MG63 (cell line): ENCODE results near the gene LGALS16. TPM values are rescaled to one million over a fixed set of nuclear protein-coding genes. Genes with fewer than 3 reads are reported as not detected.
"Not testable (repeated sequence)": the region's sequence is repeated elsewhere in the genome, so short reads cannot be mapped to it uniquely, and the experiment has no call there.

Experiments
- DNase-seq: peaks from one replicate; pipeline ENCODE4 v3.0.0-alpha.2; 2020
- H3K27me3 ChIP-seq: fragments of 250-450 bp; sonication (Bioruptor Pico); 2 replicates; pipeline ENCODE4 v1.5.1; 2020; ENCODE audit warnings: mild to moderate bottlenecking, moderate library complexity
- H3K36me3 ChIP-seq: fragments of 250-450 bp; sonication (Bioruptor Pico); 2 replicates; pipeline ENCODE4 v1.5.1; 2020; ENCODE audit warnings: mild to moderate bottlenecking, moderate library complexity
- H3K4me3 ChIP-seq: fragments of 250-450 bp; sonication (Bioruptor Pico); 2 replicates; pipeline ENCODE4 v1.5.1; 2020; ENCODE audit warnings: mild to moderate bottlenecking, moderate library complexity
- H3K9me3 ChIP-seq: fragments of 250-450 bp; sonication (Bioruptor Pico); 2 replicates; pipeline ENCODE4 v1.5.1; 2020; ENCODE audit warnings: mild to moderate bottlenecking, moderate library complexity
- total RNA-seq: library from RNA; depleted of rRNA; stranded (reverse); fragments of >200 nt; shearing (Covaris generic); gene quantifications from 2 replicates; pipeline ENCODE4 v1.2.3, GENCODE V29; 2014; ENCODE audit warnings: low replicate concordance; rRNA removed

The LGALS16 gene, protein sequence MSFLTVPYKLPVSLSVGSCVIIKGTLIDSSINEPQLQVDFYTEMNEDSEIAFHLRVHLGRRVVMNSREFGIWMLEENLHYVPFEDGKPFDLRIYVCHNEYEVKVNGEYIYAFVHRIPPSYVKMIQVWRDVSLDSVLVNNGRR
- not detected in 2 replicates for total RNA-seq

DNA sequence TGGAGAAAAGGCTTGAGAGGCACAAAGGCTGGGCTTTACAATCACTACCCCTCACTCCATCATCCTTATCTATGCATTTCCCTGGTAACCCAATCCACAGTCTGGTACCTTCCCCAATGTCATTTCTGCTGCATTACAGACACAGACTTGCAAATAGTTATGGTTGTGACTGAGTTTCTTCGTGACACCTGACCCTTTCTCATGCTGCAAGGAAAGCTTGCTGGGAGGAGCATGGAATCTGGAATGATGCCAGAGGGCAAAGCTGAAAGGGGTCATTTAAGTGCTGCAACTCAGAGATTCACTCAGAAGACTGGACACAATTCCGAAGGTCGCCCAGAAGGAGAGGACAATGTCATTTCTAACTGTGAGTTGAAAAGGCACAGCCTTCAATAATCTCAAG lies at the start of gene LGALS16:
Gene LGALS16, plus strand, starts transcription at position 301 of the 400 bp plus-strand sequence. Its CDS starts 49 bp downstream, at position 350.
- Histone ChIP-seq H3K4me3 (no peak within 1 kb of the TSS), H3K36me3 (no peaks in the 10 kb centered on the region)
- no peak for DNase-seq

DNA sequence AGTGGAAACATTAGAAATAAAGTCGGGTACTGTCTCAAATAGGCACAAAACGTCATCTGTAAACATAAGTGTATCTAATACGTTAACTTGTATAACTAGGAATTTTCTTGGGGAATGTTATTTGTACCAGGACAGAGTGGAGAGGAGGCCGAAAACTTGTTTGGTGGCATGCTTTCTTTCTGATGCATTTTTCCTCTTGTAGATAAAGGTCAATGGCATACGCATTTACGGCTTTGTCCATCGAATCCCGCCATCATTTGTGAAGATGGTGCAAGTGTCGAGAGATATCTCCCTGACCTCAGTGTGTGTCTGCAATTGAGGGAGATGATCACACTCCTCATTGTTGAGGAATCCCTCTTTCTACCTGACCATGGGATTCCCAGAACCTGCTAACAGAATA lies 48.7 kb upstream of the LGALS16 start:
- H3K4me3 ChIP-seq = no peak overlapping the region
- H3K36me3 ChIP-seq = no peaks in the 10 kb centered on the region
- peaks cover 19% of the 10 kb centered on the region for H3K27me3 ChIP-seq
- DNase-seq = no peak
- no peaks in the 10 kb centered on the region for H3K9me3 ChIP-seq

More for the DNA sequence above, at the start of gene LGALS16:
- Histone ChIP-seq H3K27me3 (peaks cover 13% of the 10 kb centered on the region; the same call in 1 of the 2 replicates), H3K9me3 (no peaks in the 10 kb centered on the region)

DNA sequence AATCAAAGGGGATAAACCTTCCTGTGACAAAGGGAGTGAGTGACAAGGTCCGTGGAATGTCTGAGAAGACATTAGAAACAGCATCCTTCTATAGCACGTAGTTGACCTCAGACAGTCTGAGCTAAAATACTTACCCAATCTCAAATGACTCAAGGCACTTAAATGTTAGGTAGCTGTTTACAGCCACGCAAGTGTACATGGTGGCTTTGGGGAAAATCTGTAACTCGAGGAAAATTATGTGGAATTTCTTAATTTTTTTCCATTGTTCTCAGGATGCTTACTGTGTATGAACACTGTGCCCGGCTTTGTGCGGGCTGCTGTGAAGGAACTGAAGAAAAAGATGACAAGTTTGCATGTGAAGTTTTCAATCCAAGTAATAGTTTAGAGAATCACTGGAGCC lies 48.2 kb upstream of the LGALS16 start:
- Histone ChIP-seq H3K27me3 (peaks cover 19% of the 10 kb centered on the region), H3K36me3 (no peaks in the 10 kb centered on the region), H3K4me3 (no peak overlapping the region), H3K9me3 (no peaks in the 10 kb centered on the region)
- no peak for DNase-seq

DNA sequence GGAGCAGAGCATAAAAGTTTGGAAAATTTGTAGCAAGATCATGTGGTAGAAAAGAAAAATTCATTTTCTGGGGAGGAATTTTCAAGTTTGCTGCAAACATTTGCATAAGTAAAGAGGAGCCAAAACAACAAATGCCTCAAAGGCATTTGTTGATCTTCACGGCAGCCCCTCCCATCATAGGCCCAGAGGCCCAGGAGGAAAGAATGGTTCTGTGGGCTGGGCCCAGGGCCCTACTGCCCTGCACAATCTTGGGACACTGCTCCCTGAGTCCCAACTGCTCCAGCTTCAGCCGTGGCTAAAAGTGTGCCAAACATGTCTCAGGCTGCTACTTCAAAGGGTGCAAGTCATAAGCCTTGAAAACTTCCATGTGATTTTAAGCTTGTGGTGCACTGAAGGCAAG lies 42.1 kb upstream of the LGALS16 start:
- no peaks in the 10 kb centered on the region for H3K9me3 ChIP-seq
- H3K27me3 ChIP-seq = 0 out of 2 replicates have a peak, but pooled peaks cover 5% of the 10 kb centered on the region
- no peak for DNase-seq
- H3K36me3 ChIP-seq = no peaks in the 10 kb centered on the region
- H3K4me3 ChIP-seq = no peak overlapping the region

DNA sequence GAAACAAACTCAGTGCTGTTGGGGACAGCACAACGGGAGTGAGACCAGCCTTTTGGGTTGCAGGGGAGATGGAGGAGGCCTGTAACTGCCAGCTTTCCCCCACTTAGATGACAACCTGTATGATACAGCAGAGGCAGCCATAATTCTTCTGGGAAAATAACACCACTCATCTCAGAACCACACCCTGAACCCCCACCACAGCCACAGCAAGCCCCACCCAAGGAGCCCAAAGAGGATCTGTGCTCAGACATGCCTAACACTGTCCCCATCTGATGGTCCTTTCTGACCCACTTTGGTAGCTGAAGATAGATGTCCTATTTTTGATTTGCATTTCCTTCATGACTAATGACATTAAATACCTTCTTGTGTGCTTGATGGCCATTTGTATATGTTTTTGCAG lies 38.0 kb upstream of the LGALS16 start:
- no peak overlapping the region for H3K4me3 ChIP-seq
- no peaks in the 10 kb centered on the region for H3K9me3 ChIP-seq
- H3K27me3 ChIP-seq = peaks cover 12% of the 10 kb centered on the region; the same call in 1 of the 2 replicates
- no peaks in the 10 kb centered on the region for H3K36me3 ChIP-seq
- DNase-seq = no peak

DNA sequence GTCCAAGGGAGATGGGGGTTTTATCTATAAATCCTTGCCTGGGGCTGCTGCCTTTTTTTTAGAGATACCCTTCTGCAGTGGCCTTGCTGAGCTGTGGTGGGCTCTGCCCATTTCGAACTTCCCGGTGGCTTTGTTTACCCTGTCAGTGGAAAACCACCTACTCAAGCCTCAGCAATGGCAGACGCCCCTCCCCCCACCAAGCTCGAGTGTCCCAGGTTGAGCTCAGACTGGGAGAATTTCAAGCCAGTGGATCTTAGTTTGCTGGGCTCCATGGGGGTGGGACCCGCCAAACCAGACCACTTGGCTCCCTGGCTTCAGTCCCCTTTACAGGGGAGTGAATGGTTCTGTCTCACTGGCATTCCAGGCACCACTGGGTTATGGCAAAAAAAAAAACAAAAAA lies 31.8 kb upstream of the LGALS16 start:
- no peaks in the 10 kb centered on the region for H3K36me3 ChIP-seq

DNA sequence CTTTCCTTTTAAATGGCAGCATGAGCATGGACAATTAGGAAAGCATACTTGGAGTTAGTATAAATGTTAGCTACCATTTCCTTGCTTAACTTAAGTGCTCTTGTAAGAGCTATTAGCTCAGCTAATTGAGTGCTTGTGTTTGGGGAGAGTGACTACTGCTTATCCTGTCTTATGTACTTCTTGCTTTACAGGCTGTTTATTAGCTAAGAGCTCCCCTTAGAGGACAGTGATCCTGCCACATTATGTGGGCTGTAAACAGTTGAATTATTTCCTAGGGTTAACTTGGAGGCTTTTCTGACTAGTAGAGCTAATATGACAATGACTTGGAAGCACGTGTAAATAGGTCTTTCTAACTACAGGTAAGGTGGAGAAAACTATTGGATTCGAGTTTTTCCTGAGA lies 28.1 kb upstream of the LGALS16 start:
- H3K9me3 ChIP-seq, DNase-seq: not testable (repeated sequence)

More for the DNA sequence above, 31.8 kb upstream of the LGALS16 start:
- H3K4me3 ChIP-seq = no peak overlapping the region
- H3K9me3 ChIP-seq = no peaks in the 10 kb centered on the region
- H3K27me3 ChIP-seq = peaks cover 22% of the 10 kb centered on the region
- DNase-seq = no peak

DNA sequence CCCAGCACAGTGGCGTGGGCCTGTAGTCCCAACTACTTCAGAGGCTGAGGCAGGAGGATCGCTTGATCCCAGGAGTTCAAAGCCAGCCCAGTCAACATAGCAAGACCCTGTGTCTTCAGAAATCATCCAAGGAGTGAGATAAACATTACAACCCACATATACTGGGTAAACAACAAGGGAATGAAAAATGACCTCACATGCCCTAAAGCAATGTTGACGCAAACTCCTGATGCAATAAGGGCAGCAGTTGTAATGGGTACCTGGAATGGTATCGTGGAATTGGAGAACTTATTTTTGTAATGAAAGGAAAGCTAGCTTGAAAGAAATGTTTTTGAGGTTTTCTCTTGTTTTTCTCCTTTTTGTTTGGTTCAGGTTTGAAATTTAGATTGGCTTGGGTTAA lies 24.5 kb upstream of the LGALS16 start:
- Histone ChIP-seq H3K27me3 (peaks cover 30% of the 10 kb centered on the region), H3K9me3 (no peaks in the 10 kb centered on the region), H3K4me3 (no peak overlapping the region), H3K36me3 (no peaks in the 10 kb centered on the region)
- DNase-seq = no peak

More for the DNA sequence above, 28.1 kb upstream of the LGALS16 start:
- H3K27me3 ChIP-seq = peaks cover 26% of the 10 kb centered on the region
- not testable (repeated sequence) for H3K4me3 ChIP-seq, H3K36me3 ChIP-seq

DNA sequence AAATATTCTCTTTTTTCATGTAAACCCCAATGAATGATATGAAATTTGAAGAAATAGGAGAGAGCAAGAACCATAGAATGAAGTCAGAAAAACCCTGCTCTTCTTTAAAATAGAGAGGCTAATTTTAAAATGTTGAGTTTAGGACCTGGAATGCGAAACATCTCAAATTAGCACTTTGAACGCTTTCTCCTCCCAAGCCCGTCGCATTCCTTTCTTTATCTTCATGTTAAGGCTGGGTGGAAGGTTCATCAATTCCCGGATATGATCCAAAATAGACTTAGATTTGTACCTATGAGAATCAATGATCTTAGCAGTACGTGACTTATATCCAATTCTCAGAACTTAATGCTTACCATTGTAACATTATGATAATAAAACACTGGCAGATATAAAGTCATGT lies 24.1 kb upstream of the LGALS16 start:
- no peaks in the 10 kb centered on the region for H3K9me3 ChIP-seq
- no peak for DNase-seq
- no peaks in the 10 kb centered on the region for H3K36me3 ChIP-seq
- H3K27me3 ChIP-seq = peaks cover 28% of the 10 kb centered on the region
- H3K4me3 ChIP-seq = no peak overlapping the region

DNA sequence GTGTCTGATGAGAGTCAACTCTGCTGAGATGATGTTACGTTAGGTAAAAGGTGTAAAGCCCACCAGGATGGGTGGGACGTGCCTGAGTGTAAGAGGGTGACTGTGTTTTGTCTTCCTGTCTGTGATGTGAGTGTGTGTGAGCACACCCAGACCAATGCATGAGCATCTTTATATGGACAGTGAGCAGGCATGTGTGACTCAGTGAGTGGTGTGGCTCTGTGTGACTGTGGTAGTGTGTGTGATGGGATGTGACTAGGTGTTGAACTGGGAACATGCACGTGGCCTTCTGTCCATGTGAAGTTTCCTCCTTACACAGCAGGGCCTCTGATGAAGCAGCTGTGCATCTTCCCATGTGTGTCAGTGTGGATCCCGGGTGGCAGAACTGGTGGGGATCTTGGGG lies 17.8 kb upstream of the LGALS16 start:
- Histone ChIP-seq H3K27me3 (peaks cover 14% of the 10 kb centered on the region), H3K4me3 (no peak overlapping the region), H3K9me3 (no peaks in the 10 kb centered on the region), H3K36me3 (no peaks in the 10 kb centered on the region)
- DNase-seq = no peak

DNA sequence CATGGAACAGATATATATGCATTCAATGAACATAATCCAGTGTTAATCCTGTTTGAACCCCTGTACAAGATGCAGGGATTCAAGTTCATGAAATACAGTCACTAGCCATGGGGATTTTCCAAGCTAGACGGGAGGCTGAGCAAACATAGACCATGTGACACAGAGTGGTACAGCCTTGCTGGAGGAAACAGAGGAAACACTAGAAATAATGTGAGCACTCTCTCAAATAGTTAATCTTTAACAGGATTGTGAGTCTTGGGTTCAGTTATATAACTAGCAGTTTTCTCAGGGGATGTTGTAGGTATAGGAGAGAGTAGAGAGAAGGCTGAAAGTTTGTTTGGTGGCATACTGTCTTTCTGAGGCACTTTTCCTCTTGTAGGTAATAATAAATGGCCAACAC lies 13.9 kb upstream of the LGALS16 start:
- H3K4me3 ChIP-seq = no peak overlapping the region
- no peak for DNase-seq
- no peaks in the 10 kb centered on the region for H3K9me3 ChIP-seq
- H3K27me3 ChIP-seq = peaks cover 5% of the 10 kb centered on the region
- H3K36me3 ChIP-seq = no peaks in the 10 kb centered on the region

DNA sequence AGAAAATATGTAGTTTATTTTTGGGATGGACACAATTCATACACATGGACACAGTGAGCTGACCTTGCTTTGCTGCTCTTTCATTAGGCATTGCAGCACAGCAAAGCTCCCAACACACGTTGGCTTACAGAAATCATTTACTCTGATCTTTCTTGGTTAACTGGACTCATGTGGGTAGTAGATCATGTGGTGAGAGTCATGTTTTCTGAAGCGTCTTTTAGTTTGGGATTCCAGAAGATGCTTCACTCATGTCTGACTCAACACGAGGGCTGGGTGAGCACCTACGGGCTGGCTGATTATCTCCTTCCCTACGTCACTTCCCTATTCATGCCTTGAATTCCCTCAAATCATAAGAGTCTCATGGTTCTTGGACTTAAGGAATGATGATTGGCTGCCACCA lies 12.1 kb upstream of the LGALS16 start:
- H3K9me3 ChIP-seq = no peaks in the 10 kb centered on the region

DNA sequence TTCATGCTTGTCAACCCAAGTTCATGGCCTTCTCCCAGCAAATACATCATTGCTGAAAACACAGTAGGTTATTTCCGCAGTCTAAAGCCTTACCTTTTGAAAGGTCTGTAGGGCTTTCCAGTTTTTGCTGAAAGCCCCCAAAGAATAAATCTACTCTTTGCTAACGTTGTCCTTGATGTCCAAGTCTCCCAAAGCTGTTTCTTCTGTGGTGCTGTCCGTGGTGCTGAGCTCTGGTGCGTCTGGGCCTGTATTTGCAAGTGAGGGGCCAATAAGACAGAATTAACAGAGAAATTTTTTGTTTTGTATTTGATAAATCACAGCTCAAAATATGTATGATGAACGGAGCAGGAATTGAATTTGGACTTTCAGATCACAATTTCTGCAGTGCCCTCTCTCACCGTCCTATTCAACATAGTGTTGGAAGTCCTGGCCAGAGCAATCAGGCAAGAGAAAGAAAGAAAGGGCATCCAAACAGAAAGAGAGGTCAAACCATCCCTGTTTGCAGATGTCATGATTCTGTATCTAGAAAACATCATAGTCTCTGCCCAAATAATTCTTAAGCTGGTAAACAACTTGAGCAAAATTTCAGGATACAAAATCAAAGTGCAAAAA lies 9.8 kb upstream of the LGALS16 start:
- Histone ChIP-seq H3K9me3 (no peaks in the 10 kb centered on the region; the same call in 1 of the 2 replicates), H3K36me3 (no peaks in the 10 kb centered on the region), H3K4me3 (no peak overlapping the region), H3K27me3 (peaks cover 10% of the 10 kb centered on the region)
- DNase-seq = no peak

More for the DNA sequence above, 12.1 kb upstream of the LGALS16 start:
- no peaks in the 10 kb centered on the region for H3K36me3 ChIP-seq
- peaks cover 5% of the 10 kb centered on the region for H3K27me3 ChIP-seq
- H3K4me3 ChIP-seq = no peak overlapping the region
- DNase-seq = no peak

DNA sequence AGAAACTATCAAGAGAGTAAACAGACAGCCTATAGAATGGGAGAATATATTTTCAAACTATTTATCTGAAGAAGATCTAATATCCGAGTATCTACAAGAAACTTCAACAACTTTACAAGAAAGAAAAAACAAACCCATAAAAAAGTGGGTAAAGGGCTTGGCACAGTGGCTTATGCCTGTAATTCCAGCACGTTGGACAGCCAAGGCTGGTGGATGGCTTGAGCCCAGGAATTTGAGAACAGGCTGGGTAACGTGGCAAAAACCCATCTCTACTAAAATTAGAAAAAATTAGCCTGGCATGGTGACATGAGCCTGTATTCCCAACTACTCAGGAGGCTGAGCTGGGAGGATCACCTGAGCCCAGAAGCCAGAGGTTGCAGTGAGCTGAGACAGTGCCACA lies 7.8 kb upstream of the LGALS16 start:
- DNase-seq = no peak
- no peak overlapping the region for H3K4me3 ChIP-seq
- H3K27me3 ChIP-seq = peaks cover 8% of the 10 kb centered on the region; the same call in 1 of the 2 replicates
- no peaks in the 10 kb centered on the region for H3K36me3 ChIP-seq
- H3K9me3 ChIP-seq = no peaks in the 10 kb centered on the region; the same call in 1 of the 2 replicates

DNA sequence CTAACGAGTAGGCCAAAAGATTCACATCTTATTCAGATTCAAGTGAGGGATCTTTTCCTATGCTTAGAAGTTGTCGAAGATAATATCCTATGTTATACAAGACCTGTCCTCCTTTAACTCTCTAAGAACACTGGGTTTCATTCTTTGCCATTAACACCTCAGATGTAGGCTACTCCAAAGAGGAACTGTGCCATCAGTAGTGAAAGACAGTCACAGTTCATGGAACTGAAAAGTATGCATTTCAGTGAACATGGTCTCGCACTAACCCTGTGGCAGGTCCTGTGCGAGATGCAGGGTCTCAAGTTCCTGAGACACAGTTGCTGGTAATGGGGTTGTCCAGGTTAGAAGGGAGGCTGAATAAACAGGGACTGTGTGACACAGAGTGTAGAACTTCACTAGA lies 4.1 kb downstream of the LGALS16 start:
- no peak overlapping the region for H3K4me3 ChIP-seq
- no peaks in the 10 kb centered on the region for H3K9me3 ChIP-seq
- H3K27me3 ChIP-seq = peaks cover 11% of the 10 kb centered on the region; the same call in 1 of the 2 replicates
- no peak for DNase-seq
- H3K36me3 ChIP-seq = no peaks in the 10 kb centered on the region

DNA sequence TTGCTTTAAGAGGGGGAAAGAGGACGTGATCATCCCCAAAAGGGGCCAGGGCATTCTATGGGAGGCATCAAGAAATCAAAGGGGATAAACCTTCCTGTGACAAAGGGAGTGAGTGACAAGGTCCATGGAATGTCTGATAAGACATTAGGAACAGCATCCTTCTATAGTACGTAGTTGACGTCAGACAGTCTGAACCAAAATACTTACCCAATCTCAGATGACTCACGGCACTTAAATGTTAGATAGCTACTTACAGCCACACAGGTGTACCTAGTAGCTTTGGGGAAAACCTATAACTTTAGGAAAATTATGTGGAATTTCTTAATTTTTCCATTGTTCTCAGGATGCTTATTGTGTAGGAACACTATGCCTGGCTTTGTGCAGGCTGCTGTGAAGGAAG lies 4.9 kb downstream of the LGALS16 start:
- H3K36me3 ChIP-seq = no peaks in the 10 kb centered on the region
- H3K4me3 ChIP-seq = no peak overlapping the region
- peaks cover 11% of the 10 kb centered on the region; the same call in 1 of the 2 replicates for H3K27me3 ChIP-seq
- no peak for DNase-seq
- H3K9me3 ChIP-seq = no peaks in the 10 kb centered on the region

DNA sequence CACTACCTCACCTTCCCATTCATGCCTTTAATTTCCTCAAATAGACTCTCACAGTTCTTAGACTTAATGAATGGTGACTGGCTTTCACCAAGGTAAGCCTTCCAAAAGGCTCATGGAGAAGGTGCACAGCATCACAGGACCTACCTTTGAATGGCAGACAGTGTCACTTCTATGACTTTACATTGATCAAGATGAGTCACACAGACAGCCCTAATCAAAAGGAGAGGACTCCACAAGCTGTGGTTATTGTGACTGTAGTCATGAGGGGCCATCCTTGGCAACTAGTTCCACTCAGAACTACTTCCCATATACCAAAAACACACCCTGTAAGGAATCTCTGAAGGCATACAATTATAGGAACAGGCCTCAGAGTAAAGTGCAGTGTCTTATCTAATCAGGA lies 5.9 kb downstream of the LGALS16 start:
- no peaks in the 10 kb centered on the region for H3K36me3 ChIP-seq
- no peaks in the 10 kb centered on the region for H3K9me3 ChIP-seq
- no peak for DNase-seq
- H3K27me3 ChIP-seq = peaks cover 11% of the 10 kb centered on the region; the same call in 1 of the 2 replicates
- no peak overlapping the region for H3K4me3 ChIP-seq

DNA sequence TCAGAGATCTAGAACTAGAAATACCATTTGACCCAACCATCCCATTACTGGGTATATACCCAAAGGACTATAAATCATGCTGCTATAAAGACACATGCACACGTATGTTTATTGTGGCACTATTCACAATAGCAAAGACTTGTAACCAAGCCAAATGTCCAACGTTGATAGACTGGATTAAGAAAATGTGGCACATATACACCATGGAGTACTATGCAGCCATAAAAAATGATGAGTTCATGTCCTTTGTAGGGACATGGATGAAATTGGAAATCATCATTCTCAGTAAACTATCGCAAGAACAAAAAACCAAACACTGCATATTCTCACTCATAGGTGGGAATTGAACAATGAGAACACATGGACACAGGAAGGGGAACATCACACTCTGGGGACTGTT lies 14.1 kb downstream of the LGALS16 start:
- not testable (repeated sequence) for H3K4me3 ChIP-seq, H3K36me3 ChIP-seq, H3K27me3 ChIP-seq, DNase-seq, H3K9me3 ChIP-seq
